ENCODE results near the gene NACC2. TPM values are rescaled to one million over a fixed set of nuclear protein-coding genes. Genes with fewer than 3 reads are reported as not detected.

NACC2 gene
- total RNA-seq, 5 donors from 2014 or later (not counting 1 experiment from before 2014, with no cell fraction given) = 4.2 to 11.7 (median 11.3) TPM

GRCh38 chr9:135961277-135961715 lies 133.8 kb downstream of the NACC2 start, which contains the start of gene UBAC1:
Gene UBAC1, minus strand, starts transcription at chr9:135961373. Its CDS starts 211 bp downstream, at chr9:135961162.
- Mint-ChIP-seq H3K36me3 (no peaks in the 10 kb centered on the region), H3K9me3 (no peaks in the 10 kb centered on the region), H3K27ac (peak within 1 kb of the TSS; percentile 59 to 74), H3K4me1 (peaks cover 33 to 37% (median 36%) of the 10 kb centered on the region in 3 donors), H3K27me3 (no peaks in the 10 kb centered on the region), H3K4me3 (peak within 1 kb of the TSS; percentile 82 to 90 (median 83))
- under 1% methylated on average over 46 of the region's 53 CpGs for WGBS (ENCODE audit: insufficient coverage)
- ChIA-PET POLR2A (no interaction called here), CTCF (interaction anchor here in 1 of 2 donors (1.0 kb wide), 1 partner anchor 161 kb away, joined by 3 read pairs; no protein-coding TSS in a partner anchor)
- Histone ChIP-seq H3K4me3 (ENCODE audit: control insufficient read depth in 1 of 2, extremely low read depth in 1 of 2, low read length in 1 of 2) (peak within 1 kb of the TSS; percentile 69 to 70), H3K36me3 (ENCODE audit: control insufficient read depth in 2 of 2, extremely low read depth in 1 of 2, insufficient read depth in 1 of 2, low read length in 1 of 2) (no peaks in the 10 kb centered on the region), H3K27ac (ENCODE audit: low read length) (peak within 1 kb of the TSS; percentile 9), H3K4me1 (ENCODE audit: control insufficient read depth in 1 of 2, extremely low read depth in 1 of 2, insufficient read depth in 2 of 2, low read length in 2 of 2) (peaks cover 2 to 22% of the 10 kb centered on the region in 2 experiments), H3K27me3 (replicated peaks in 1 of 2; ENCODE audit: control insufficient read depth in 2 of 2, extremely low read depth in 1 of 2, insufficient read depth in 2 of 2, low read length in 1 of 2) (peaks cover 0 to 18% of the 10 kb centered on the region in 2 experiments), H3K9me3 (no peaks in the 10 kb centered on the region)
- ATAC-seq (replicated peaks in 1 of 4) (peak; percentile 90 to 95 (median 93)), DNase-seq (peak; percentile 88 to 98 (median 93))

- ATAC-seq (replicated peaks in 1 of 4) (peak in 1 of 4 experiments; percentile 0), DNase-seq (peak in 2 of 35 experiments; percentile 11 to 40)
- Histone ChIP-seq H3K9me3 (no peaks in the 10 kb centered on the region), H3K36me3 (ENCODE audit: control insufficient read depth in 2 of 2, extremely low read depth in 1 of 2, insufficient read depth in 1 of 2, low read length in 1 of 2) (no peaks in the 10 kb centered on the region), H3K27ac (ENCODE audit: low read length) (peak overlapping the region; percentile 9), H3K4me1 (ENCODE audit: control insufficient read depth in 1 of 2, extremely low read depth in 1 of 2, insufficient read depth in 2 of 2, low read length in 2 of 2) (peaks cover 2 to 22% of the 10 kb centered on the region in 2 experiments), H3K27me3 (replicated peaks in 1 of 2; ENCODE audit: control insufficient read depth in 2 of 2, extremely low read depth in 1 of 2, insufficient read depth in 2 of 2, low read length in 1 of 2) (peaks cover 0 to 18% of the 10 kb centered on the region in 2 experiments), H3K4me3 (ENCODE audit: control insufficient read depth in 1 of 2, extremely low read depth in 1 of 2, low read length in 1 of 2) (peak overlapping the region; percentile 69 to 70)
- H3K9me3 Mint-ChIP-seq = no peaks in the 10 kb centered on the region
- peak overlapping the region; percentile 82 to 90 (median 83) for H3K4me3 Mint-ChIP-seq
- no peaks in the 10 kb centered on the region for H3K27me3 Mint-ChIP-seq
- no peaks in the 10 kb centered on the region for H3K36me3 Mint-ChIP-seq
- CTCF ChIA-PET = interaction anchor here in 1 of 2 donors (1.0 kb wide), 1 partner anchor 162 kb away, joined by 3 read pairs; no protein-coding TSS in a partner anchor
- POLR2A ChIA-PET = no interaction called here
- WGBS (ENCODE audit: insufficient coverage) = under 1% methylated on average over 68 of the region's 74 CpGs
- H3K27ac Mint-ChIP-seq = peak overlapping the region; percentile 7 to 16
- H3K4me1 Mint-ChIP-seq = peaks cover 35 to 42% (median 39%) of the 10 kb centered on the region in 3 donors
Measured at GRCh38 chr9:135960411-135961276, 134.4 kb downstream of the NACC2 start.

- no peaks in the 10 kb centered on the region for H3K9me3 Mint-ChIP-seq
- no peak for DNase-seq
- WGBS (ENCODE audit: insufficient coverage) = 94% methylated on average over 7 of the region's 9 CpGs
- H3K27me3 ChIP-seq (replicated peaks in 1 of 2; ENCODE audit: control insufficient read depth in 2 of 2, extremely low read depth in 1 of 2, insufficient read depth in 2 of 2, low read length in 1 of 2) = peaks cover 0 to 10% of the 10 kb centered on the region in 2 experiments
- ATAC-seq (replicated peaks in 1 of 4) = no peak
- H3K36me3 Mint-ChIP-seq = peaks cover 4% of the 10 kb centered on the region
- H3K4me3 ChIP-seq (ENCODE audit: control insufficient read depth in 1 of 2, extremely low read depth in 1 of 2, low read length in 1 of 2) = peak overlapping the region; percentile 69 to 70
- H3K36me3 ChIP-seq (ENCODE audit: control insufficient read depth in 2 of 2, extremely low read depth in 1 of 2, insufficient read depth in 1 of 2, low read length in 1 of 2) = peaks cover 0 to 2% of the 10 kb centered on the region in 2 donors
- H3K9me3 ChIP-seq = no peaks in the 10 kb centered on the region
- POLR2A ChIA-PET = interaction anchor here in 1 of 2 donors (0.6 kb wide), 1 partner anchor 18 kb away, joined by 4 read pairs; no protein-coding TSS in a partner anchor
- H3K27ac ChIP-seq (ENCODE audit: low read length) = no peak overlapping the region
- peak overlapping the region; percentile 1 to 7 for H3K27ac Mint-ChIP-seq
- CTCF ChIA-PET = no interaction called here
- H3K4me1 ChIP-seq (ENCODE audit: control insufficient read depth in 1 of 2, extremely low read depth in 1 of 2, insufficient read depth in 2 of 2, low read length in 2 of 2) = peaks cover 2 to 22% of the 10 kb centered on the region in 2 experiments
- H3K4me3 Mint-ChIP-seq = peak overlapping the region; percentile 82 to 90 (median 83)
- H3K27me3 Mint-ChIP-seq = no peaks in the 10 kb centered on the region
- peaks cover 35 to 42% (median 39%) of the 10 kb centered on the region in 3 donors for H3K4me1 Mint-ChIP-seq
Measured at GRCh38 chr9:135959814-135960213, 135.3 kb downstream of the NACC2 start.

- Mint-ChIP-seq H3K27ac (no peak overlapping the region), H3K9me3 (no peaks in the 10 kb centered on the region), H3K4me3 (peak overlapping the region in 1 of 3 donors; percentile 90), H3K27me3 (no peaks in the 10 kb centered on the region), H3K36me3 (peaks cover 9% of the 10 kb centered on the region), H3K4me1 (peaks cover 35 to 42% (median 39%) of the 10 kb centered on the region in 3 donors)
- no peak overlapping the region for H3K4me3 ChIP-seq (ENCODE audit: control insufficient read depth in 1 of 2, extremely low read depth in 1 of 2, low read length in 1 of 2)
- peaks cover 0 to 12% of the 10 kb centered on the region in 2 donors for H3K36me3 ChIP-seq (ENCODE audit: control insufficient read depth in 2 of 2, extremely low read depth in 1 of 2, insufficient read depth in 1 of 2, low read length in 1 of 2)
- H3K27me3 ChIP-seq (replicated peaks in 1 of 2; ENCODE audit: control insufficient read depth in 2 of 2, extremely low read depth in 1 of 2, insufficient read depth in 2 of 2, low read length in 1 of 2) = peaks cover 0 to 6% of the 10 kb centered on the region in 2 experiments
- no CpG with 5 or more reads among the region's 12 CpGs for WGBS (ENCODE audit: insufficient coverage)
- ChIA-PET POLR2A (interaction anchor here in 1 of 2 donors (0.7 kb wide), 1 partner anchor 1660 kb away, joined by 6 read pairs; no protein-coding TSS in a partner anchor), CTCF (interaction anchor here in 1 of 2 donors (1.0 kb wide), 1 partner anchor 49 kb away, joined by 7 read pairs; no protein-coding TSS in a partner anchor)
- no peak overlapping the region for H3K27ac ChIP-seq (ENCODE audit: low read length)
- no peak for ATAC-seq (replicated peaks in 1 of 4)
- H3K9me3 ChIP-seq = no peaks in the 10 kb centered on the region
- DNase-seq = no peak
- H3K4me1 ChIP-seq (ENCODE audit: control insufficient read depth in 1 of 2, extremely low read depth in 1 of 2, insufficient read depth in 2 of 2, low read length in 2 of 2) = peaks cover 2 to 22% of the 10 kb centered on the region in 2 experiments
Measured at GRCh38 chr9:135958485-135958884, 136.6 kb downstream of the NACC2 start.

- Histone ChIP-seq H3K9me3 (no peaks in the 10 kb centered on the region), H3K4me1 (ENCODE audit: control insufficient read depth in 1 of 2, extremely low read depth in 1 of 2, insufficient read depth in 2 of 2, low read length in 2 of 2) (peaks cover 2 to 22% of the 10 kb centered on the region in 2 experiments), H3K36me3 (ENCODE audit: control insufficient read depth in 2 of 2, extremely low read depth in 1 of 2, insufficient read depth in 1 of 2, low read length in 1 of 2) (peaks cover 4 to 15% of the 10 kb centered on the region in 2 donors), H3K27ac (ENCODE audit: low read length) (no peak overlapping the region), H3K27me3 (replicated peaks in 1 of 2; ENCODE audit: control insufficient read depth in 2 of 2, extremely low read depth in 1 of 2, insufficient read depth in 2 of 2, low read length in 1 of 2) (no peaks in the 10 kb centered on the region), H3K4me3 (ENCODE audit: control insufficient read depth in 1 of 2, extremely low read depth in 1 of 2, low read length in 1 of 2) (no peak overlapping the region)
- WGBS (ENCODE audit: insufficient coverage) = 90% methylated on average over 7 of the region's 9 CpGs
- ATAC-seq (replicated peaks in 1 of 4) (no peak), DNase-seq (no peak)
- H3K36me3 Mint-ChIP-seq = peaks cover 13% of the 10 kb centered on the region
- no peak overlapping the region for H3K27ac Mint-ChIP-seq
- no peaks in the 10 kb centered on the region for H3K27me3 Mint-ChIP-seq
- no peaks in the 10 kb centered on the region for H3K9me3 Mint-ChIP-seq
- ChIA-PET POLR2A (no interaction called here), CTCF (no interaction called here)
- H3K4me1 Mint-ChIP-seq = peaks cover 33 to 37% (median 35%) of the 10 kb centered on the region in 3 donors
- no peak overlapping the region for H3K4me3 Mint-ChIP-seq
Measured at GRCh38 chr9:135957431-135957830, 137.7 kb downstream of the NACC2 start.

GRCh38 chr9:135956802-135957174 lies 138.3 kb downstream of the NACC2 start:
- DNase-seq = no peak
- ATAC-seq (replicated peaks in 1 of 4) = no peak
- POLR2A ChIA-PET = no interaction called here
- WGBS (ENCODE audit: insufficient coverage) = 91% methylated on average over 7 of the region's 8 CpGs
- no peak overlapping the region for H3K4me3 Mint-ChIP-seq
- H3K27ac Mint-ChIP-seq = no peak overlapping the region
- peaks cover 19% of the 10 kb centered on the region for H3K36me3 Mint-ChIP-seq
- no peaks in the 10 kb centered on the region for H3K27me3 Mint-ChIP-seq
- H3K9me3 Mint-ChIP-seq = no peaks in the 10 kb centered on the region
- H3K4me3 ChIP-seq (ENCODE audit: control insufficient read depth in 1 of 2, extremely low read depth in 1 of 2, low read length in 1 of 2) = no peak overlapping the region
- peaks cover 27 to 31% (median 29%) of the 10 kb centered on the region in 3 donors for H3K4me1 Mint-ChIP-seq
- peaks cover 9 to 20% of the 10 kb centered on the region in 2 donors for H3K36me3 ChIP-seq (ENCODE audit: control insufficient read depth in 2 of 2, extremely low read depth in 1 of 2, insufficient read depth in 1 of 2, low read length in 1 of 2)
- no peak overlapping the region for H3K27ac ChIP-seq (ENCODE audit: low read length)
- CTCF ChIA-PET = interaction anchor here in 1 of 2 donors (0.5 kb wide), 1 partner anchor 16 kb away, joined by 7 read pairs; no protein-coding TSS in a partner anchor
- no peaks in the 10 kb centered on the region for H3K27me3 ChIP-seq (replicated peaks in 1 of 2; ENCODE audit: control insufficient read depth in 2 of 2, extremely low read depth in 1 of 2, insufficient read depth in 2 of 2, low read length in 1 of 2)
- peaks cover 2 to 19% of the 10 kb centered on the region in 2 experiments for H3K4me1 ChIP-seq (ENCODE audit: control insufficient read depth in 1 of 2, extremely low read depth in 1 of 2, insufficient read depth in 2 of 2, low read length in 2 of 2)
- no peaks in the 10 kb centered on the region for H3K9me3 ChIP-seq

Measured in T-cell (primary cell).